ENCODE data around the gene SLC26A11.

GRCh38 chr17:80292521-80292971, 72.3 kb downstream of the SLC26A11 start:
- TF ChIP-seq ZNF549 (CRISPR knock-in tag; IDR thresholded peaks at IDR 0.05), result no peak
- peak; percentile 40; the same call in 1 of the 2 replicates for TF ChIP-seq SMC3 (IDR thresholded peaks at IDR 0.05; ENCODE audit: low read length)
- no peak for TF ChIP-seq ZNF3 (CRISPR knock-in tag; IDR thresholded peaks at IDR 0.05)
- no peak for TF ChIP-seq ZNF263 (CRISPR knock-in tag; IDR thresholded peaks at IDR 0.05)
- peak; percentile 60 for TF ChIP-seq CTCF (CRISPR knock-in tag; IDR thresholded peaks at IDR 0.05)
- no peak for TF ChIP-seq ATF1 (CRISPR knock-in tag; IDR thresholded peaks at IDR 0.05)
- no peak for TF ChIP-seq SCMH1 (CRISPR knock-in tag; IDR thresholded peaks at IDR 0.05; ENCODE audit: borderline replicate concordance)
- no peak for TF ChIP-seq POLR2A (IDR thresholded peaks at IDR 0.05; ENCODE audit: insufficient read depth in 1 of 2, low read depth in 2 of 2, low read length in 2 of 2)
- TF ChIP-seq RAD21 (CRISPR knock-in tag; IDR thresholded peaks at IDR 0.05), result 0 out of 2 replicates have a peak, but pooled peaks have one; percentile 21
- TF ChIP-seq PTBP1 (IDR thresholded peaks at IDR 0.05; ENCODE audit: low read depth, low read length, poor library complexity, severe bottlenecking), result no peak
- no peak for TF ChIP-seq ZBTB7A (CRISPR knock-in tag; IDR thresholded peaks at IDR 0.05)

All from HepG2 (cell line).